Measurements from ENCODE around the gene LY6G6D.
"Not testable (repeated sequence)": the region's sequence is repeated elsewhere in the genome, so short reads cannot be mapped to it uniquely, and the experiment has no call there.

LY6G6D gene

GRCh38 chr6:31691078-31691463 is 24.1 kb upstream of the LY6G6D start:
- in situ Hi-C loops (cut with MboI; ENCODE audit: low pct_unique_long_range_greater_than_20kb, low sequenced_read_pairs), result no loop called here
- no peak for DNase-seq

GRCh38 chr6:31691564-31692108 is 23.5 kb upstream of the LY6G6D start:
- in situ Hi-C loops (cut with MboI; ENCODE audit: low pct_unique_long_range_greater_than_20kb, low sequenced_read_pairs), result no loop called here
- no peak for DNase-seq

- in situ Hi-C loops (cut with MboI; ENCODE audit: low pct_unique_long_range_greater_than_20kb, low sequenced_read_pairs), result no loop called here
Observed at GRCh38 chr6:31692353-31692752, 22.8 kb upstream of the LY6G6D start.

GRCh38 chr6:31692886-31693285 is 22.3 kb upstream of the LY6G6D start:
- no peak for DNase-seq
- in situ Hi-C loops (cut with MboI; ENCODE audit: low pct_unique_long_range_greater_than_20kb, low sequenced_read_pairs), result no loop called here

More at GRCh38 chr6:31692353-31692752, 22.8 kb upstream of the LY6G6D start:
- DNase-seq, result no peak

- DNase-seq, result no peak
Observed at GRCh38 chr6:31693535-31693934, 21.6 kb upstream of the LY6G6D start.

GRCh38 chr6:31697555-31697954 is 17.6 kb upstream of the LY6G6D start:
- in situ Hi-C loops (cut with MboI; ENCODE audit: low pct_unique_long_range_greater_than_20kb, low sequenced_read_pairs), result no loop called here
- DNase-seq, result peak; percentile 18

More at GRCh38 chr6:31693535-31693934, 21.6 kb upstream of the LY6G6D start:
- in situ Hi-C loops (cut with MboI; ENCODE audit: low pct_unique_long_range_greater_than_20kb, low sequenced_read_pairs), result no loop called here

- no peak for DNase-seq
- in situ Hi-C loops (cut with MboI; ENCODE audit: low pct_unique_long_range_greater_than_20kb, low sequenced_read_pairs), result no loop called here
Observed at GRCh38 chr6:31700740-31701401, 14.3 kb upstream of the LY6G6D start.

GRCh38 chr6:31701666-31702404 is 13.3 kb upstream of the LY6G6D start:
- in situ Hi-C loops (cut with MboI; ENCODE audit: low pct_unique_long_range_greater_than_20kb, low sequenced_read_pairs), result no loop called here
- DNase-seq, result no peak

- in situ Hi-C loops (cut with MboI; ENCODE audit: low pct_unique_long_range_greater_than_20kb, low sequenced_read_pairs), result no loop called here
- DNase-seq, result no peak
Observed at GRCh38 chr6:31702405-31702818, 12.7 kb upstream of the LY6G6D start.

GRCh38 chr6:31702819-31703716 is 12.1 kb upstream of the LY6G6D start, which contains the start of gene ABHD16A:
TSS of gene ABHD16A (minus strand) at chr6:31703324. CDS start at chr6:31703281, 43 bp downstream.
- in situ Hi-C loops (cut with MboI; ENCODE audit: low pct_unique_long_range_greater_than_20kb, low sequenced_read_pairs), result no loop called here
- peak; percentile 98 for DNase-seq

GRCh38 chr6:31705931-31706330 is 9.2 kb upstream of the LY6G6D start:
- in situ Hi-C loops (cut with MboI; ENCODE audit: low pct_unique_long_range_greater_than_20kb, low sequenced_read_pairs), result no loop called here
- DNase-seq, result no peak

GRCh38 chr6:31706599-31706998 is 8.5 kb upstream of the LY6G6D start, which contains the start of gene LY6G6F:
TSS of gene LY6G6F (plus strand) at chr6:31706866. CDS start at chr6:31706907, 41 bp downstream.
- no peak for DNase-seq

GRCh38 chr6:31707701-31708100 is 7.4 kb upstream of the LY6G6D start:
- DNase-seq, result no peak
- in situ Hi-C loops (cut with MboI; ENCODE audit: low pct_unique_long_range_greater_than_20kb, low sequenced_read_pairs), result no loop called here

More at GRCh38 chr6:31706599-31706998, 8.5 kb upstream of the LY6G6D start, which contains the start of gene LY6G6F:
- in situ Hi-C loops (cut with MboI; ENCODE audit: low pct_unique_long_range_greater_than_20kb, low sequenced_read_pairs), result no loop called here

GRCh38 chr6:31708224-31708623 is 6.9 kb upstream of the LY6G6D start:
- in situ Hi-C loops (cut with MboI; ENCODE audit: low pct_unique_long_range_greater_than_20kb, low sequenced_read_pairs), result no loop called here

GRCh38 chr6:31709157-31709556 is 6.0 kb upstream of the LY6G6D start:
- DNase-seq; in situ Hi-C loops (cut with MboI; ENCODE audit: low pct_unique_long_range_greater_than_20kb, low sequenced_read_pairs): not testable (repeated sequence)

More at GRCh38 chr6:31708224-31708623, 6.9 kb upstream of the LY6G6D start:
- no peak for DNase-seq

- in situ Hi-C loops (cut with MboI; ENCODE audit: low pct_unique_long_range_greater_than_20kb, low sequenced_read_pairs), result no loop called here
- no peak for DNase-seq
Observed at GRCh38 chr6:31710523-31711219, 4.5 kb upstream of the LY6G6D start.

- in situ Hi-C loops (cut with MboI; ENCODE audit: low pct_unique_long_range_greater_than_20kb, low sequenced_read_pairs), result no loop called here
Observed at GRCh38 chr6:31711233-31711632, 3.9 kb upstream of the LY6G6D start.

GRCh38 chr6:31712296-31712695 is 2.9 kb upstream of the LY6G6D start:
- in situ Hi-C loops (cut with MboI; ENCODE audit: low pct_unique_long_range_greater_than_20kb, low sequenced_read_pairs), result no loop called here
- no peak for DNase-seq

More at GRCh38 chr6:31711233-31711632, 3.9 kb upstream of the LY6G6D start:
- peak; percentile 26 for DNase-seq
